ENCODE measurements around the gene RNF144A. TPM values are rescaled to one million over a fixed set of nuclear protein-coding genes. Genes with fewer than 3 reads are reported as not detected.

Gene RNF144A
- total RNA-seq, 1 donor from 2014 or later = 15.4 TPM

DNA sequence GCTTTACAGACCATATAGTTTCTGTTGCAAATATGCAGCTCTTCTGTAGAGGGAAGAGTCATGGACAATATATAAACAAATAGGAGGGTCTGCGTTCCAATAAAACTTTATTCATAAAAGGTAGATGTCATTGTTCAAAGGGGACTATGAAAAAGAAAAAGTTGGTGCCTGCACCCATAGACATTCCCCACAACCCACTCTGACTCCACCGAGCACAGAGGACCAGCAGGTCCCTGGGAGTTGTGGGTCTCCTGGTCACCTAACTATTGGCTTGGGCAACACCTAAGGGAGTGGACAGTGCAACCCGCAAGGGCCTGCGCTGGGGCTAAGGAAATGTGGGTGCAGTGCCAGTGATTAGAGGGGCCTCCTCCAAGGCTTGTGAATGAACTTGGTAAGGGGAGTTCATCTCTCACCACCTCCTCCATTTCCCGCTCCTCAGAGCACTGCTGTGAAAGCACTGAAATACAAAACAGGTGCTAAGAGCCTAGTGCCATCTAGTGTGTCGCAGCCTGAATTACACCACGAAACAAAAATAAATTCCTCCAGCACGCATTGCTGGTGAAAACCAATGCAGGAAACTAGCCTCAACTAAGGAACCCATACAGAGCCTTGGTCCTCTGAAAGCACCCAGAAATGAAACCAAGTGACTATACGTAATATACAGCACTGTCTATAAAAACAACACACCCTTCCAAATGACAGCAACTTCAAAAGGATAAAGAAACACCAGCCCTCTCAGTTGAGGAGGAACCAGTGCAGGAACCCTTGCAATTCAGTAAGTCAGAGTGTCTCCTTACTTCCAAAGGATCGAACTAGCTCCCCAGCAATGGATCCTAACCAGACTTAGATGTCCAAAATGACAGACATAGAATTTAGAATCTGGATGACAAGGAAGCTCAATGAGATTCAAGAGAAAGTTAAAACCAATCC is 166.6 kb downstream of the RNF144A start:
- DNase-seq (ENCODE audit: low spot score) = no peak

DNA sequence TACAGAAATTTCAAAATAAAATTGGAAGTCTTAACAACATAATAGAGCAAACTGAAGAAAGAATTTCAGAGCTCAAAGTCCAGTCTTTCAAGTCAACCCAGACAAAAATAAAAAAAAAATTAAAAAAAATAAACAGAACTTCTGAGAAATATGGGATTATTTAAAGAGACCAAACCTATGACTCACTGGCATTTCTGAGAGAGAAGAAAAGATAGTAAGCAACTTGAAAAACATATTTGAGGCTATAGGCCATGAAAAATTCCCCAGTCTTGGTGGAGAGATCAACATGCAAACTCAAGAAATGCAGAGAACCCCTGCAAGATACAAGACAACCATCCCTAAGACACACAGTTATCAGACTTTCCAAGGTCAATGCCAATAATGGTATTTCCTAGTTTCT is 167.4 kb downstream of the RNF144A start:
- DNase-seq (ENCODE audit: low spot score) = no peak

DNA sequence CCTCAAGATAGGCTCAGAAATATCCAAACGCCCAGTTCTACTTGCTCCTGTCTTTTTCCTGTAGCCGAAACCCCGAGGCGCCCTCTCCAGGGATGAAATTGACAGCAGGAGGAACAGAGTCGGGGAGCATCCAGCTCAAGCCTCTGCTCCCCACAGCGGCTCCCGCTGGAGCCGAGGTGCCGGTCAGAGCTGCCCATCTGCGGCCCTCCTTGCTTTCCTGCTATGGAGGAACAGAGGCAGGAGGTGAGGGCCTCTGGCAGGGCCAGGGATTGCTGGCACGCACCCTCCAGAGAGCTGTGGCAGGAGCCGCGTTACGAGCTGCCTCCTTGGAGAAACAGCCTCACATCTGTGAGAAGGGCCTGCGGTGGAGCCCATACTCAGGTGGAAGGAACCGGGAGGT is 172.1 kb downstream of the RNF144A start:
- DNase-seq (ENCODE audit: low spot score) = no peak

DNA sequence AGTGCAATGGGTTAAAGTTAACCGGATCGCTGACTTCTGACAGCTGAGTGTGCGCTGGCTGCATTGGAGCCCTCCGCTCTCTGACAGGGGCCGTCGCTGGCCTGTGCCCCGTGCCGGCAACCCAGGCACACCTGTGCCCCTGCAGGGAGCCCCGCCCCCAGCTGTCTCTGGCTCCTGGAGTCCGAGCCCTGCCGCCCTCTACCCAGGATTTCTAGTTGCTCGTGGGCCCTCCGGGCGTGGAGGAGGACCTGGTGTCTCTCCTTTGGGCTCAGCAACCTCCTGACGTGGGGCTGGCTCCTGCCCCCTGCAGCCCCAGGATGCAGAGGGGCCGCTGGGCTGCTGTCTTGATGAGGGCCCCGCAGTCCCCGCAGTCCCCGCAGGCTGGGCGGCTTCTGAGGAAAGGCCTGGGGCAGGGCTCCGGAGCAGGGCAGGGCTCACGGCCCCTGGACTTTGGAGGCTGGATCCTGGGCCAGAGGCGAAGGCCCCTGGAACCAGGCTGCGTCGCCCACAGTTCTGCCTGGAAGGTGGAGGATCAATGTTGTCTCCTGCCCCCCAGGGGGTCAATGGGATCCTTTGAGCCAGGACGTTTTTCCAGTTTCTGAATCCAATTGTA is 172.8 kb downstream of the RNF144A start:
- DNase-seq (ENCODE audit: low spot score) = no peak

DNA sequence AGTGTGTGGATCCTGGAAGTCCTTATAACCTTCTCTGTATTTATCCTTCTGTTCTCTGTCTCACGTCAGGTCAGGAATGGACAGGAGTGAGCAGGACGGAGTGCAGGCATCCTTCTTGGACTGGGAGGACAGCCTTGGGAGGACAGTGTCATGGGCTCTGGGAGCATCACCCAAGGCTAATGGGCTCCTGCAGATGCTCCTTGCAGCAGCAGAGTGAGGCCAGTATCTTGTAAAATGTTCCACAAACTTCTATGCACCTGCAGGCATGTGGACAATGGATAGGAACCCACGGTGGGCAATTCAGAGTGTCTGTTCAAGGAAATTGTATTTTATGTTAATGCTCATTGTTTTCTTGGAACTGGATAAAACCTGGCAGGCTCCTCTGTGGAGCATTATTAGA is 176.2 kb downstream of the RNF144A start:
- DNase-seq (ENCODE audit: low spot score) = no peak

Other genes with a start within 250 kb of the RNF144A start
- gene CMPK2, start 51.5 kb upstream of the RNF144A start, total RNA-seq = 2.9 TPM
- gene RSAD2, start 39.6 kb upstream of the RNF144A start, total RNA-seq = 1.3 TPM

Data from mucosa of gallbladder (tissue), 1 donor.